Mesendoderm (in vitro differentiated cells): ENCODE measurements around the gene RNASE7.
A peak's percentile ranks its signal among the peaks of the same experiment; 100 is the strongest.
"Not testable (repeated sequence)": the region's sequence is repeated elsewhere in the genome, so short reads cannot be mapped to it uniquely, and the experiment has no call there.

Source experiments
- DNase-seq: peaks from one replicate; pipeline ENCODE4 v3.0.0; 2013
- H2AK5ac ChIP-seq: 2 replicates; pipeline ENCODE4 v1.6.1; 2013; ENCODE audit warnings: low read length, inconsistent platforms
- H2BK120ac ChIP-seq: 2 replicates; pipeline ENCODE4 v1.6.1; 2013; ENCODE audit warnings: low read depth, mild to moderate bottlenecking, low read length, moderate library complexity, mixed read lengths
- H2BK15ac ChIP-seq: replicated peaks from 2 replicates; pipeline ENCODE4 v1.6.1; 2013; ENCODE audit warnings: low read depth, mild to moderate bottlenecking, moderate library complexity
- H2BK5ac ChIP-seq: 2 replicates; pipeline ENCODE4 v1.6.1; 2013; ENCODE audit warnings: low read length, inconsistent platforms
- H3K18ac ChIP-seq: 2 replicates; pipeline ENCODE4 v1.6.1; 2013; ENCODE audit warnings: mild to moderate bottlenecking, low read length, mixed read lengths
- H3K23ac ChIP-seq: one replicate; pipeline ENCODE4 v1.6.1; 2013; ENCODE audit warnings: low read length
- H3K27ac ChIP-seq: 2 replicates; pipeline ENCODE4 v1.5.1; 2013; ENCODE audit warnings: low read depth, mild to moderate bottlenecking, inconsistent platforms, low read length, moderate library complexity
- H3K27me3 ChIP-seq: 2 replicates; pipeline ENCODE4 v1.6.1; 2013; ENCODE audit warnings: low read length, control low read depth, mild to moderate bottlenecking, inconsistent platforms; ENCODE audit not compliant: insufficient read depth, poor library complexity
- H3K36me3 ChIP-seq: 2 replicates; pipeline ENCODE4 v1.6.1; 2013; ENCODE audit warnings: low read length, inconsistent platforms; ENCODE audit not compliant: control insufficient read depth, insufficient read depth
- H3K4ac ChIP-seq: one replicate; pipeline ENCODE4 v1.6.1; 2013; ENCODE audit warnings: low read depth, mild to moderate bottlenecking, low read length, moderate library complexity
- H3K4me1 ChIP-seq: 2 replicates; pipeline ENCODE4 v1.6.1; 2013; ENCODE audit warnings: low read depth, low read length, inconsistent platforms; ENCODE audit not compliant: control insufficient read depth
- H3K4me2 ChIP-seq: 2 replicates; pipeline ENCODE4 v1.6.1; 2013; ENCODE audit warnings: low read length
- H3K4me3 ChIP-seq: 2 replicates; pipeline ENCODE4 v1.5.1; 2013; ENCODE audit warnings: mild to moderate bottlenecking, low read length
- H3K56ac ChIP-seq: one replicate; pipeline ENCODE4 v1.6.1; 2013; ENCODE audit warnings: low read length
- H3K79me1 ChIP-seq: 2 replicates; pipeline ENCODE4 v1.6.1; 2013; ENCODE audit warnings: low read length, inconsistent platforms
- H3K79me2 ChIP-seq: 2 replicates; pipeline ENCODE4 v1.6.1; 2013; ENCODE audit warnings: mild to moderate bottlenecking, low read length; ENCODE audit not compliant: control insufficient read depth, insufficient read depth
- H3K9ac ChIP-seq: 2 replicates; pipeline ENCODE4 v1.6.1; 2013; ENCODE audit warnings: low read length, inconsistent platforms
- H4K5ac ChIP-seq: one replicate; pipeline ENCODE4 v1.6.1; 2013; ENCODE audit warnings: low read length
- H4K8ac ChIP-seq: one replicate; pipeline ENCODE4 v1.6.1; 2013; ENCODE audit warnings: low read depth, mild to moderate bottlenecking, control low read depth, low read length, moderate library complexity
- WGBS: extraction: QIAGEN DNeasy Blood & Tissue Kit; methylation state at CpG from one replicate; pipeline ENCODE4 v1.1.7; 2013; ENCODE audit warnings: low lambda C conversion rate, missing lambda C conversion rate; ENCODE audit not compliant: insufficient coverage; ENCODE audit errors: extremely low coverage; 5-methylcytosine and 5-hydroxymethylcytosine counted together

RNASE7 gene

DNA sequence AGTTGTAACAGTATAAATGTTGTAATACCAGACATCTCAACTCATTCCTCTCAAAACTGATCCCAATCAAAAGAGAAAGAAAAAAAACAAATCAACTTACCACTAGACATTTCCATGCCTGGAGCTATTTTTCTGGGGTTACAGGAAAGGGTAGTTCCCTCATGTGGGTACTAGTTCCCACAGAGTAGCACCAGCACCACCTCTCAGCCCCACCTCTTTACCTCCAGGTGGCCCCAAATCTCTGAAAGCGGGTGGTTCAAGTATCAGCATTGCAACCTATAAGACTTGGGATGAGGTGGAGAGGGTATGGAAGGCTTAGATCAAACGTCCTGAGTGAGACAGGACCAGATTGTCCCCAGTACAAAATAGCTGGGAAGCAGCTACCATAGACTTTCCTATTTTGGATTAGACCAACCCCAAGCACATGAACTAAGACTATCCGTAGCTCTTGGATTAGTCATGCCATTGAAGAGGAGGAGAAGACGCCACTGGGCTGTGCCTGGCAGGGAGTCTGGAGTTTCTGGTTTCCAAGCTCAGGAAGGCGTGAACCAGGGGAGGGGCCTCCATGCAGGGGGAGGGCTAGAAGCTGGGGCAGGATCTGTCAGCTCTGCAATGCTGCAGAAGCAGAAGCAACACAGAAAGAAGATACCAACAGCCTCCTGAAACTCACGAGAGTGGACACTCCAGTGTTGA lies 43.3 kb upstream of the RNASE7 start, which contains the start of gene SLC39A2:
TSS of gene SLC39A2 (plus strand) at position 620 of the 693 bp plus-strand sequence. CDS start 154 bp downstream, outside the sequence.
- Histone ChIP-seq H3K79me1 (no peaks in the 10 kb centered on the region), H3K56ac (no peak within 1 kb of the TSS), H2BK5ac (no peak within 1 kb of the TSS), H3K4ac (no peak within 1 kb of the TSS), H3K27me3 (no peaks in the 10 kb centered on the region), H3K9ac (peak within 1 kb of the TSS; percentile 32), H3K79me2 (no peaks in the 10 kb centered on the region), H3K27ac (no peak within 1 kb of the TSS), H3K23ac (no peak within 1 kb of the TSS), H4K5ac (no peak within 1 kb of the TSS), H2BK15ac (no peak within 1 kb of the TSS), H4K8ac (no peak within 1 kb of the TSS), H2AK5ac (no peak within 1 kb of the TSS), H3K36me3 (peaks cover 8% of the 10 kb centered on the region), H3K4me2 (no peak within 1 kb of the TSS), H3K4me1 (peaks cover 8% of the 10 kb centered on the region), H3K18ac (no peak within 1 kb of the TSS), H3K4me3 (no peak within 1 kb of the TSS), H2BK120ac (no peak within 1 kb of the TSS)
- WGBS = no CpG with 5 or more reads among the region's 6 CpGs
- DNase-seq = peak; percentile 90

DNA sequence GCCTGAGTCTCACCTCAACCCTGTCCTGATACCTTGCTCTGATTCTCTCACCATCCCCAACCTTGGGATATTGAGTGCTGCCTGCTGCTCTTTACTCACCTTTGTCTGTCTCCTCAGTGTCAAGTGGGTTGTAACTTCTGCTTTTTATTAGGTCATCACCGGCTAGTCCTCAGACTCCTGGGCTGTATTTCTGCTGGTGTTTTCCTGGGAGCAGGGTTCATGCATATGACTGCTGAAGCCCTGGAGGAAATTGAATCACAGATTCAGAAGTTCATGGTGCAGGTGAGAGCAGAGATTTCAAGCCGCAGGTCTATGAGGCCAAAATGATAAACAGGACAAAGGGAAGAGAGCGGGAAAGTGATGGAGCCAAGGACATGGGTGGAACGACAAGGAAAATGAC lies 42.6 kb upstream of the RNASE7 start:
- H3K36me3 ChIP-seq = peaks cover 7% of the 10 kb centered on the region
- peak overlapping the region; percentile 32 for H3K9ac ChIP-seq
- no peaks in the 10 kb centered on the region for H3K79me2 ChIP-seq
- H2BK5ac ChIP-seq = no peak overlapping the region
- H4K8ac ChIP-seq = no peak overlapping the region
- H3K18ac ChIP-seq = no peak overlapping the region
- H3K4me2 ChIP-seq = no peak overlapping the region
- H3K79me1 ChIP-seq = no peaks in the 10 kb centered on the region
- no peak for DNase-seq
- H3K4me3 ChIP-seq = no peak overlapping the region
- H3K4ac ChIP-seq = no peak overlapping the region
- H2AK5ac ChIP-seq = no peak overlapping the region
- H3K27ac ChIP-seq = no peak overlapping the region
- H3K27me3 ChIP-seq = no peaks in the 10 kb centered on the region
- peaks cover 8% of the 10 kb centered on the region for H3K4me1 ChIP-seq
- no CpG with 5 or more reads among the region's 4 CpGs for WGBS
- H3K23ac ChIP-seq = no peak overlapping the region
- no peak overlapping the region for H2BK15ac ChIP-seq
- no peak overlapping the region for H3K56ac ChIP-seq
- H4K5ac ChIP-seq = no peak overlapping the region
- H2BK120ac ChIP-seq = no peak overlapping the region

DNA sequence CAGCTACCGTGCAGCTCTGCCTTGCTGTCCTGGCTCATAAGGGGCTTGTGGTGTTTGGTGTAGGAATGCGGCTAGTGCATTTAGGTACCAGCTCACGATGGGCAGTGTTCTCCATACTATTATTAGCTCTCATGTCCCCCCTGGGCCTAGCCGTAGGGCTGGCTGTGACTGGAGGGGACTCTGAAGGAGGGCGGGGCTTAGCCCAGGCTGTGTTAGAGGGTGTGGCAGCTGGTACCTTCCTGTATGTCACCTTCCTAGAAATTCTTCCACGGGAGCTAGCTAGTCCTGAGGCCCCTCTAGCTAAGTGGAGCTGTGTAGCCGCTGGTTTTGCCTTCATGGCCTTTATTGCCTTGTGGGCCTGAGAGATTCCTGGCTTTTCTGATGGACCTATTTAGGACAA lies 40.9 kb upstream of the RNASE7 start:
- Histone ChIP-seq H3K27me3 (no peaks in the 10 kb centered on the region), H4K8ac (no peak overlapping the region), H2BK15ac (no peak overlapping the region), H3K4ac (no peak overlapping the region), H3K56ac (peak overlapping the region; percentile 2), H3K23ac (no peak overlapping the region), H3K79me2 (no peaks in the 10 kb centered on the region), H3K4me3 (no peak overlapping the region), H2AK5ac (no peak overlapping the region), H3K18ac (no peak overlapping the region), H3K79me1 (no peaks in the 10 kb centered on the region), H3K4me1 (peaks cover 8% of the 10 kb centered on the region), H4K5ac (no peak overlapping the region), H3K27ac (no peak overlapping the region), H3K9ac (no peak overlapping the region), H2BK120ac (no peak overlapping the region), H3K36me3 (peaks cover 1% of the 10 kb centered on the region), H3K4me2 (no peak overlapping the region), H2BK5ac (no peak overlapping the region)
- no peak for DNase-seq
- WGBS = no CpG with 5 or more reads among the region's 7 CpGs

- no peaks in the 10 kb centered on the region for H3K79me2 ChIP-seq
- no peak overlapping the region for H3K4me3 ChIP-seq
- no peak overlapping the region for H3K18ac ChIP-seq
- H4K5ac ChIP-seq = no peak overlapping the region
- no peak overlapping the region for H3K4me2 ChIP-seq
- no peaks in the 10 kb centered on the region for H3K79me1 ChIP-seq
- no CpG with 5 or more reads among the region's 14 CpGs for WGBS
- no peak overlapping the region for H2BK15ac ChIP-seq
- no peak overlapping the region for H4K8ac ChIP-seq
- no peak overlapping the region for H3K27ac ChIP-seq
- no peak for DNase-seq
- H2AK5ac ChIP-seq = no peak overlapping the region
- H2BK5ac ChIP-seq = no peak overlapping the region
- H3K27me3 ChIP-seq = no peaks in the 10 kb centered on the region
- no peak overlapping the region for H3K23ac ChIP-seq
- H3K4me1 ChIP-seq = peaks cover 5% of the 10 kb centered on the region
- H3K9ac ChIP-seq = no peak overlapping the region
- no peak overlapping the region for H3K4ac ChIP-seq
- no peak overlapping the region for H2BK120ac ChIP-seq
- H3K36me3 ChIP-seq = no peaks in the 10 kb centered on the region
- H3K56ac ChIP-seq = no peak overlapping the region
These were observed 38.3 kb upstream of the RNASE7 start for GRCh38 chr14:21003788-21004346.

GRCh38 chr14:21009721-21010120 lies 32.4 kb upstream of the RNASE7 start:
- H3K27ac ChIP-seq = not testable (repeated sequence)

More at GRCh38 chr14:21009721-21010120, 32.4 kb upstream of the RNASE7 start:
- not testable (repeated sequence) for DNase-seq, H3K4me1 ChIP-seq, H2BK120ac ChIP-seq, H3K56ac ChIP-seq, H3K4me2 ChIP-seq, H4K8ac ChIP-seq, H3K4ac ChIP-seq, H3K79me1 ChIP-seq, H2BK15ac ChIP-seq, H3K4me3 ChIP-seq, H3K9ac ChIP-seq, H3K79me2 ChIP-seq, H3K23ac ChIP-seq, H4K5ac ChIP-seq, H3K27me3 ChIP-seq, H2BK5ac ChIP-seq, H2AK5ac ChIP-seq, H3K18ac ChIP-seq, H3K36me3 ChIP-seq
- no CpG with 5 or more reads among the region's 3 CpGs for WGBS
